Activated CD8-positive, alpha-beta memory T cell treated with anti-CD3 and anti-CD28 coated beads, Interleukin-2, amount 10 ng/mL, durations not matched to agents 7 days and 5 days (primary cell): Measurements from ENCODE around the gene AQP2. TPM values are rescaled to one million over a fixed set of nuclear protein-coding genes. Genes with fewer than 3 reads are reported as not detected.

Source experiments
- ATAC-seq: fragments of 150-1000 bp; cut with Tn5 transposase; one replicate; pipeline ENCODE4 v1.10.0; 2021; ENCODE audit warnings: moderate library complexity
- CTCF ChIA-PET: fragments of 350-600 bp; sonication (Branson Sonifier 250); formaldehyde crosslinking; loops from one replicate; lab custom pipeline; 2021; ENCODE audit warnings: antibody characterized with exemption; lab: Charles Lee
- DNase-seq: peaks from one replicate; pipeline ENCODE4 v3.0.0-alpha.2; 2020
- H3K27ac Mint-ChIP-seq: one replicate; pipeline ENCODE4 v1.8.0; 2021; ENCODE audit warnings: mild to moderate bottlenecking, mixed read lengths
- H3K27me3 Mint-ChIP-seq: one replicate; pipeline ENCODE4 v1.8.0; 2021; ENCODE audit warnings: mixed read lengths
- H3K36me3 Mint-ChIP-seq: one replicate; pipeline ENCODE4 v1.8.0; 2021; ENCODE audit warnings: mild to moderate bottlenecking, mixed read lengths
- H3K4me1 Mint-ChIP-seq: one replicate; pipeline ENCODE4 v1.8.0; 2021; ENCODE audit warnings: mixed read lengths
- H3K4me3 Mint-ChIP-seq: one replicate; pipeline ENCODE4 v1.8.0; 2021; ENCODE audit warnings: mild to moderate bottlenecking, moderate library complexity, mixed read lengths
- H3K9me3 Mint-ChIP-seq: one replicate; pipeline ENCODE4 v1.8.0; 2022; ENCODE audit warnings: low read depth, mixed read lengths
- total RNA-seq, 2 experiments: library from RNA; stranded (reverse); gene quantifications; one replicate each; pipeline ENCODE4 v1.2.3, GENCODE V29; 2021

AQP2 gene
- total RNA-seq: not detected

GRCh38 chr12:49950273-49951251 is at the start of gene AQP2:
AQP2 (plus strand) TSS chr12:49950737; CDS start chr12:49950831, 94 bp downstream.
- Mint-ChIP-seq H3K27me3 (peaks cover 20% of the 10 kb centered on the region), H3K36me3 (no peaks in the 10 kb centered on the region), H3K4me1 (peaks cover 10% of the 10 kb centered on the region), H3K27ac (no peak within 1 kb of the TSS), H3K9me3 (no peaks in the 10 kb centered on the region), H3K4me3 (no peak within 1 kb of the TSS)
- CTCF ChIA-PET: interaction anchor here (0.9 to 6.7 kb wide), 2 partner anchors 16 to 84 kb away, joined by 3 to 92 read pairs; no protein-coding TSS in a partner anchor
- no peak for ATAC-seq
- DNase-seq: no peak

- DNase-seq (no peak), ATAC-seq (no peak)
- Mint-ChIP-seq H3K27ac (no peak overlapping the region), H3K27me3 (peaks cover 23% of the 10 kb centered on the region), H3K4me1 (peaks cover 10% of the 10 kb centered on the region), H3K36me3 (no peaks in the 10 kb centered on the region), H3K9me3 (no peaks in the 10 kb centered on the region), H3K4me3 (no peak overlapping the region)
- CTCF ChIA-PET: interaction anchor here (1.8 kb wide), 1 partner anchor 66 kb away, joined by 5 read pairs; no protein-coding TSS in a partner anchor
These were observed 49.5 kb upstream of the AQP2 start for GRCh38 chr12:49901026-49901425.

GRCh38 chr12:49901986-49902385 is 48.6 kb upstream of the AQP2 start:
- no peaks in the 10 kb centered on the region for H3K36me3 Mint-ChIP-seq
- DNase-seq (no peak), ATAC-seq (no peak)
- H3K4me1 Mint-ChIP-seq: peaks cover 10% of the 10 kb centered on the region
- H3K9me3 Mint-ChIP-seq: no peaks in the 10 kb centered on the region
- H3K4me3 Mint-ChIP-seq: no peak overlapping the region
- CTCF ChIA-PET: interaction anchor here (1.5 to 1.8 kb wide), 2 partner anchors 65 to 210 kb away, joined by 3 to 5 read pairs; partner anchors contain the start of gene COX14
- no peak overlapping the region for H3K27ac Mint-ChIP-seq
- H3K27me3 Mint-ChIP-seq: peaks cover 28% of the 10 kb centered on the region

GRCh38 chr12:49902399-49903350 is 47.9 kb upstream of the AQP2 start:
- no peak for DNase-seq
- peaks cover 34% of the 10 kb centered on the region for H3K27me3 Mint-ChIP-seq
- no peak overlapping the region for H3K27ac Mint-ChIP-seq
- peaks cover 10% of the 10 kb centered on the region for H3K4me1 Mint-ChIP-seq
- H3K9me3 Mint-ChIP-seq: no peaks in the 10 kb centered on the region
- no peaks in the 10 kb centered on the region for H3K36me3 Mint-ChIP-seq
- H3K4me3 Mint-ChIP-seq: no peak overlapping the region
- CTCF ChIA-PET: interaction anchor here (1.5 to 1.8 kb wide), 2 partner anchors 64 to 209 kb away, joined by 3 to 5 read pairs; partner anchors contain the start of gene COX14
- ATAC-seq: no peak

- Mint-ChIP-seq H3K36me3 (no peaks in the 10 kb centered on the region), H3K27ac (no peak overlapping the region), H3K27me3 (peaks cover 30% of the 10 kb centered on the region), H3K9me3 (no peaks in the 10 kb centered on the region), H3K4me1 (peaks cover 10% of the 10 kb centered on the region), H3K4me3 (peak overlapping the region; percentile 25)
- CTCF ChIA-PET: no interaction called here
- DNase-seq (no peak), ATAC-seq (no peak)
These were observed 47.2 kb upstream of the AQP2 start for GRCh38 chr12:49903351-49903699.

GRCh38 chr12:49903700-49904423 is 46.7 kb upstream of the AQP2 start, which contains the start of gene FAIM2:
FAIM2 (minus strand) TSS chr12:49903900; CDS start chr12:49903792, 108 bp downstream.
- Mint-ChIP-seq H3K4me3 (peak within 1 kb of the TSS; percentile 56), H3K27me3 (peaks cover 30% of the 10 kb centered on the region), H3K27ac (no peak within 1 kb of the TSS), H3K36me3 (no peaks in the 10 kb centered on the region), H3K4me1 (peaks cover 10% of the 10 kb centered on the region), H3K9me3 (no peaks in the 10 kb centered on the region)
- CTCF ChIA-PET: interaction anchor here (1.5 kb wide), 2 partner anchors 10 to 35 kb away, joined by 4 read pairs; no protein-coding TSS in a partner anchor
- DNase-seq: peak; percentile 62
- peak; percentile 77 for ATAC-seq

- H3K27ac Mint-ChIP-seq: no peak overlapping the region
- no peaks in the 10 kb centered on the region for H3K36me3 Mint-ChIP-seq
- CTCF ChIA-PET: interaction anchor here (1.5 kb wide), 2 partner anchors 9 to 35 kb away, joined by 4 read pairs; no protein-coding TSS in a partner anchor
- H3K4me3 Mint-ChIP-seq: peak overlapping the region; percentile 56
- H3K4me1 Mint-ChIP-seq: peaks cover 10% of the 10 kb centered on the region
- ATAC-seq: no peak
- peaks cover 30% of the 10 kb centered on the region for H3K27me3 Mint-ChIP-seq
- no peaks in the 10 kb centered on the region for H3K9me3 Mint-ChIP-seq
- no peak for DNase-seq
These were observed 45.9 kb upstream of the AQP2 start for GRCh38 chr12:49904601-49905000.

- Mint-ChIP-seq H3K27ac (no peak overlapping the region), H3K9me3 (no peaks in the 10 kb centered on the region), H3K36me3 (no peaks in the 10 kb centered on the region), H3K4me3 (no peak overlapping the region), H3K27me3 (peaks cover 30% of the 10 kb centered on the region), H3K4me1 (peaks cover 10% of the 10 kb centered on the region)
- no peak for ATAC-seq
- CTCF ChIA-PET: interaction anchor here (1.0 to 2.5 kb wide), 4 partner anchors 10 to 61 kb away, joined by 3 to 11 read pairs (median 4); no protein-coding TSS in a partner anchor
- DNase-seq: no peak
These were observed 44.7 kb upstream of the AQP2 start for GRCh38 chr12:49905718-49906314.

- H3K9me3 Mint-ChIP-seq: no peaks in the 10 kb centered on the region
- H3K27me3 Mint-ChIP-seq: peaks cover 30% of the 10 kb centered on the region
- H3K4me3 Mint-ChIP-seq: no peak overlapping the region
- DNase-seq: no peak
- no peak overlapping the region for H3K27ac Mint-ChIP-seq
- H3K4me1 Mint-ChIP-seq: peaks cover 10% of the 10 kb centered on the region
- CTCF ChIA-PET: interaction anchor here (1.2 to 2.5 kb wide), 2 partner anchors 38 to 60 kb away, joined by 5 to 11 read pairs; no protein-coding TSS in a partner anchor
- H3K36me3 Mint-ChIP-seq: no peaks in the 10 kb centered on the region
- ATAC-seq: no peak
These were observed 43.2 kb upstream of the AQP2 start for GRCh38 chr12:49907352-49907751.

GRCh38 chr12:49909356-49909755 is 41.2 kb upstream of the AQP2 start:
- H3K27me3 Mint-ChIP-seq: peaks cover 24% of the 10 kb centered on the region
- H3K4me1 Mint-ChIP-seq: peaks cover 3% of the 10 kb centered on the region
- DNase-seq: no peak
- no peak overlapping the region for H3K27ac Mint-ChIP-seq
- H3K36me3 Mint-ChIP-seq: no peaks in the 10 kb centered on the region
- no peak overlapping the region for H3K4me3 Mint-ChIP-seq
- CTCF ChIA-PET: interaction anchor here (1.9 kb wide), 1 partner anchor 36 kb away, joined by 4 read pairs; no protein-coding TSS in a partner anchor
- H3K9me3 Mint-ChIP-seq: no peaks in the 10 kb centered on the region
- ATAC-seq: no peak

GRCh38 chr12:49909826-49910225 is 40.7 kb upstream of the AQP2 start:
- DNase-seq: no peak
- peaks cover 20% of the 10 kb centered on the region for H3K27me3 Mint-ChIP-seq
- no peak overlapping the region for H3K27ac Mint-ChIP-seq
- H3K36me3 Mint-ChIP-seq: no peaks in the 10 kb centered on the region
- H3K4me3 Mint-ChIP-seq: no peak overlapping the region
- no peaks in the 10 kb centered on the region for H3K4me1 Mint-ChIP-seq
- no peaks in the 10 kb centered on the region for H3K9me3 Mint-ChIP-seq
- no peak for ATAC-seq
- CTCF ChIA-PET: interaction anchor here (1.9 kb wide), 1 partner anchor 36 kb away, joined by 4 read pairs; no protein-coding TSS in a partner anchor
